ENCODE measurements around the gene MAPKAP1.

DNA sequence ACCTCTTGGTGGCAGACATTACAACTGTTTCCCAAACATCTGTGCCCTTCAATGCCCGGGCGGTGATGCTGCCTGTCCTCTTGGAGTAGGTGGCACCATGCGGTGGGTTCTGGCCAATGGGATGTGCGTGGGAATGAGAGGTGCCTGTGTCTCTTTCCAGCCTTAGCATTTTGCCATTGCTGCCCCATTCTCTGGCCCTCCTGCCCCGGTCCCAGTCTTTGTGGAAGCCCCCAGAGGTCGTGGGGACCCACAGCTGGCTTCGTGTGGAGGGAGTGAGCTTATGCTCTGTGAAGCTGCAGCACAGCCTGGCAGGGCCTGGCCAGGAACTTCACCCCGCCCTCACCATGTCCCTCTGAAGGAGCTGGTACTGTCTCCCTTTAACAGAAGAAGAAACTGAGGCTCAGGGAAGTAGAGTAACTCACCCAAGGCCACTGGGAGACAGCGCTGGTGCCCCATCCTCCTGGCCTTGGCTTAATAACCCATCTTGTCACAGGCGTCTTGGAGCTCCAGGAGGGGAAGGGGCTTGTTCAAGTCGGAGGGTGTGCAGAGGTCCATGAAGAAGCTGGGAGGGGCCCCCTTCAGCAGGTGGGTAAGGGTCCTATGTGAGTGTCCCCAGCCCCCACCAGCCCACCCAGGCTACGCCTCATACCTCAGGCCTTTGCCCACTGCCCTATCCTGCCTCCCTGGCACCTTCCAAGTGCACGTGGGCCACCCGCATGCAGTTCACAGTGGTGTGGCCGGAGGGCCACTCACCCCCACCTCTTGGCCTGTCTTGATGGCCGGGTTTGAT, 271.8 kb downstream of the MAPKAP1 start:
- TF ChIP-seq EGR1 (IDR thresholded peaks at IDR 0.05) (no peak), RAD21 (IDR thresholded peaks at IDR 0.05; ENCODE audit: low read depth) (no peak), EP300 (IDR thresholded peaks at IDR 0.05; ENCODE audit: borderline replicate concordance) (no peak), CEBPB (IDR thresholded peaks at IDR 0.05) (no peak), TAF1 (IDR thresholded peaks at IDR 0.05; ENCODE audit: low read depth) (no peak)
- TF ChIP-seq, protein P1, sequence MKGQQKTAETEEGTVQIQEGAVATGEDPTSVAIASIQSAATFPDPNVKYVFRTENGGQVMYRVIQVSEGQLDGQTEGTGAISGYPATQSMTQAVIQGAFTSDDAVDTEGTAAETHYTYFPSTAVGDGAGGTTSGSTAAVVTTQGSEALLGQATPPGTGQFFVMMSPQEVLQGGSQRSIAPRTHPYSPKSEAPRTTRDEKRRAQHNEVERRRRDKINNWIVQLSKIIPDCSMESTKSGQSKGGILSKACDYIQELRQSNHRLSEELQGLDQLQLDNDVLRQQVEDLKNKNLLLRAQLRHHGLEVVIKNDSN (IDR thresholded peaks at IDR 0.05) = no peak
- TF ChIP-seq, protein P2, sequence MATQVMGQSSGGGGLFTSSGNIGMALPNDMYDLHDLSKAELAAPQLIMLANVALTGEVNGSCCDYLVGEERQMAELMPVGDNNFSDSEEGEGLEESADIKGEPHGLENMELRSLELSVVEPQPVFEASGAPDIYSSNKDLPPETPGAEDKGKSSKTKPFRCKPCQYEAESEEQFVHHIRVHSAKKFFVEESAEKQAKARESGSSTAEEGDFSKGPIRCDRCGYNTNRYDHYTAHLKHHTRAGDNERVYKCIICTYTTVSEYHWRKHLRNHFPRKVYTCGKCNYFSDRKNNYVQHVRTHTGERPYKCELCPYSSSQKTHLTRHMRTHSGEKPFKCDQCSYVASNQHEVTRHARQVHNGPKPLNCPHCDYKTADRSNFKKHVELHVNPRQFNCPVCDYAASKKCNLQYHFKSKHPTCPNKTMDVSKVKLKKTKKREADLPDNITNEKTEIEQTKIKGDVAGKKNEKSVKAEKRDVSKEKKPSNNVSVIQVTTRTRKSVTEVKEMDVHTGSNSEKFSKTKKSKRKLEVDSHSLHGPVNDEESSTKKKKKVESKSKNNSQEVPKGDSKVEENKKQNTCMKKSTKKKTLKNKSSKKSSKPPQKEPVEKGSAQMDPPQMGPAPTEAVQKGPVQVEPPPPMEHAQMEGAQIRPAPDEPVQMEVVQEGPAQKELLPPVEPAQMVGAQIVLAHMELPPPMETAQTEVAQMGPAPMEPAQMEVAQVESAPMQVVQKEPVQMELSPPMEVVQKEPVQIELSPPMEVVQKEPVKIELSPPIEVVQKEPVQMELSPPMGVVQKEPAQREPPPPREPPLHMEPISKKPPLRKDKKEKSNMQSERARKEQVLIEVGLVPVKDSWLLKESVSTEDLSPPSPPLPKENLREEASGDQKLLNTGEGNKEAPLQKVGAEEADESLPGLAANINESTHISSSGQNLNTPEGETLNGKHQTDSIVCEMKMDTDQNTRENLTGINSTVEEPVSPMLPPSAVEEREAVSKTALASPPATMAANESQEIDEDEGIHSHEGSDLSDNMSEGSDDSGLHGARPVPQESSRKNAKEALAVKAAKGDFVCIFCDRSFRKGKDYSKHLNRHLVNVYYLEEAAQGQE (IDR thresholded peaks at IDR 0.05; ENCODE audit: low read depth) = no peak
